ENCODE results near the gene PHF10.
A peak's percentile ranks its signal among the peaks of the same experiment; 100 is the strongest.
"Not testable (repeated sequence)": the region's sequence is repeated elsewhere in the genome, so short reads cannot be mapped to it uniquely, and the experiment has no call there.

The PHF10 gene

DNA sequence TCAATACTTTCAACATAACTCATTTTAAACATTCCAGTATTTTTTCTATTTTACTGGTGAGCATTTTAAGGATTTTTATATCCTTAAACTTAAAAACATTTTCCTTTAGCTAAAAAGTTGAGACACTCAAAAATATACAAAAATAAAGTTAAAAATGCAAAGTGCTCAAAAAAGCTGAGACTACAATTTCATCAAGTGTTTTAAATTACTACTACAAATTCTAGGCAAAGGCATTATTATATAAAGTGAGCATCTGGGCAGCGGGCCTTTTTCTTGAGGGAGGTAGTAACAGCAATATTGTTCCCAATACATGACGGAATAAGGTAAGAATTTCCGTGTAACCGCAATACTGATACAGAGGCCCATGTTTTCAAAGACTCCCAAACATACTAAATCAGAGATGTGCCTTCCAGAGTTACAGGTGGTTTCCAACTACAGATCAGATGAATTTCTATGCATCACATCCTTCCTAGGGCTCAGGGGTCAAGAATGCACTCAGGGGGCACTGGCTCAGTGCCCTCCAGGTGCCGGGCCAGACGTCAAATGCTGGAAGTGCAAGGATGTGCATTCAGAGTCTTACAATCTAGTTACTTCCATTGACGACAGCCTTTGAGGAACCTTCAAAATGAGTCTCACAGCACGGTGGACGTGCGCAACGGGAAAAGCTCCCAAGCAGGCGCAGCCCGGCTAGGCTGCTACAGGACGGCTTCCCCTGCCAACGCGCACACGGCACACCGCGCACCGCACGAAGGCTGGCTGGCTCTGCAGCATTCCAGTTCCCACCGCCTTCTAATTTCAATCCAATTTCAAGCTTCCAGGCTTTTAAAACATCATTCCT is 1.7 kb downstream of the PHF10 start:
- peak; percentile 50 for DNase-seq

DNA sequence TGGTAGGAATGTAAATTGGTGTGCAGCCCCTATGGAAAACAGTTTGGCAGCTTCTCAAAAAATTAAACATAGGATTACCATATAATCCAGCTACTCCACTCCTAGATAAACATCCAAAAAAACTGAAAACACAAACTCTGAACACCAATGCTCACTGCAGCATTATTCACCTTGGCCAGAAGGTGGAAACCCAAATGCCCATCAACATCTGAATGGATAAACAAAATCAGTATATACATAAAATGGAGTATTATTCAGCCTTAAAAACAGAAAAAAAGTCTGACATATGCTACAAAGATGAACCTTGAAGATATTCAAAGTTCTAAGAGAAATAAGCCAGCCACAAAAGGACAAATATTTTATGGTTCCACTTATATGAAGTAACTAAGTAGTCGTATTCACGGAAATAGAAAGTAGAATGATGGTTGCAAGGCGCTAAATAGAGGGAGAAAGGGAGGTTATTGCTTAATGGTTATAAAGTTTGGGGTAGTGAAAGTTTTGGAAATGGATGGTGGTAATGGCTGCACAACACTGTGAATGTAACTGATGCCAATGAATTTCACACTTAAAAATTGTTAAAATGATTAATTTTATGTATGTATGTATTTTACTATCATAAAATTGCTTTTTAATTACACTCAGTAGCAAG is 4.0 kb downstream of the PHF10 start:
- no peak for DNase-seq

DNA sequence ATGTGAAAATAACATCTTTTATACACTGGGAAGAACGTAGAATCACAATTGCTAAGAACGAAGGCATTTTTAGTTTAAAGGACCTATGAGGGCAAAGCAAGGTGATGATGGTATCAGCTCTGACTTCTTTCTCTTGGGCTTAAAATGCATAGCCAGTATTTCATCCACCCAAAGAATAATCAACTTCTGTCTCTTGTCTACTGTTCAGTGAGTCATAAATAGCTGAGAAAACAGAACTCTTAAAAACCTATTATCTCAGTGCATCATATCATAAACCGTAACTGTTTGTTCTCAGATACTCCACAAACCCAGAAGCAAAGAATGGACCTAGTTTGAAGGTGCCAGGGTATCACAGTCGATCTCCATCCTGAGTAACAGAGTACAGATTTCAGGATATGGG is 5.2 kb downstream of the PHF10 start:
- DNase-seq, result no peak

DNA sequence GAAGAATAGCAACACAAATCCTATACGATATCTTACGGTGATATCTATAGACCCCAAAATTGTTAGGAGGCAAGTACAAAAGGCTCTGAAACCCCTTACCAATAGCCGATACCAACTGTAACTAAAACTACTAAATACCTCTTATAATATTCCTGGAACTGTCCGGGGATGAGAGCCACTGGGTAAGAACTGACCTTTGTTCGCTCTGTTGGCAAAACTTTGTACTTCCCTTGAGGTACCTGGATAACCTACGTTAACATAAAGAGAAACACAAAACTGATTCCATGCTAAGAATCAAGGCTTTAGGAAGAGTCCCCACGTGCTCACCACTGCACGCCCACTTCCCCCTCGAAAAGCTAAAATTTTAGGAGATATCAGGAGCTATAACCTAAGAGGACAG is 9.7 kb downstream of the PHF10 start:
- DNase-seq, result no peak

DNA sequence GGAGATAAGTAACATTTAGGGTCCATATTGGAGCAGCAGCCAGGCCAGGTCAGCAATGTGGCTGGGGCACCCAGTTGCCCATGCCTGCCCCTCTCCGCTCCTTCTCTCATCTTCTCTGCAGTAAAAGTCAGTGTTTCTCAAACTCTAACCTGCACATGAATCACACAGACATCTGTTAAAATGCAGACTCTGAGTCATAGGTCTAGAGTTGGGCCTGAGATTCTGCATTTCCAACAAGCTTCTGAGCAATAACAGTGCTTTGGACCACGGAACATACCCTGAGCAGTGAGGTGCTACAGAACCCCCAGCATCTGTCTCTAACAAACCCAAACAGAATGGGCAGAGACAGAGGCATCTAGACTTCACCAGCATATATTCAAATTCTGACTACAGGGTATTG is 10.1 kb downstream of the PHF10 start:
- no peak for DNase-seq

DNA sequence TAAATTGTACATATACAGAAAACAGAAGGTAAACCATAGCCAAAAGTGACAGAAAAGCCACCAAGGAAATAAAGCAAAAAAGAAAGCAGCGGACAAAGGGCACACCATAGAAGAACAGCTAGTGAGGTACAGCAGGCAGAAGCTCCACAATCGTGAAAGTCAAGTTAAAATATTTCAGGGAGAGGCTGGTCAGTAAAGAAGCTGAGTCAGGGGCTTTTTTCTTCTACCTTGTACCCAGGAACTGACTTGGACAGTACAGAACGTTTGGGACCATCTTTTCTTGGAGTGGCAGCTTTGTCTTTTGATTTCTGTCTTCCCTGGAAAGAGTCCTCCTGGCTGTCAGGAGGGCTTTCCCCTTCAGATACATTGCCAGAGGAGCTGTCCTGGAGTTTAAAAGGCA is 14.3 kb downstream of the PHF10 start:
- no peak for DNase-seq

DNA sequence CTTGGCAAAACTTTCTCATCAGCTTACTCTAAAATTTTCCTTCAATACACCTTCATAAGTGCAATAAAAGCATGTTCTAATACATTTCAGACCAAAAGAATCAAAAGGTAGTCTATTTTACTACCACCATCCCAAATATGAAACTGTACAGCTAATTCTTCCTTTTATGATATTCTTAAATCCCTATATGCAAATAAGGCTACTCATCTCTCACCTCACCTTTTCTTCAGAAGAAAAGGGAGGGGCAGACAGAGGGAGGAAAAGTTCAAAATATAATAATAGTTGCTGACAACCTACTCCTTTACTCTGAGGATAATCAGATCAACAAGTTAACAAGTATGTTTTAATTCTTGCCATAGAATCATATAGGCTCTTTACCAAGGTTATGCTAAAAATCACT is 15.0 kb downstream of the PHF10 start:
- no peak for DNase-seq

DNA sequence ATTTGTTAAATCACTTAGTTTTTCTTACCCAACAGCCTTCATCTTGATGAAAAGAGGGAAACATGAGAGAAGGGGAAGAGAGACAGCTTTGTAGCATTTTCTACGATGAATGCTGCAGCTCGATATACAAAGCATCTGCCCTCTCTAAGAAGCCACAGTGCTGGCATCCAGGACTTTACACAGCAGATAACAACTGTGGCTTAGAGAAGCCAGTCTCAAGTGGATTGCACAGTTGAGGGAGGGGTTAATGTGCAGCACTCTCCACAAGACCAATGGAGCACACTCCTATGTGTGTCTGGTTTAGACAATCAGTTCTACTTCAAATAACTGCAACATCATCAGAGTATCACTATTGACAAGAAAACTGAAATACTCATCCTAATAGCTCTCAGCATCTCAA is 16.5 kb downstream of the PHF10 start:
- DNase-seq, result no peak

DNA sequence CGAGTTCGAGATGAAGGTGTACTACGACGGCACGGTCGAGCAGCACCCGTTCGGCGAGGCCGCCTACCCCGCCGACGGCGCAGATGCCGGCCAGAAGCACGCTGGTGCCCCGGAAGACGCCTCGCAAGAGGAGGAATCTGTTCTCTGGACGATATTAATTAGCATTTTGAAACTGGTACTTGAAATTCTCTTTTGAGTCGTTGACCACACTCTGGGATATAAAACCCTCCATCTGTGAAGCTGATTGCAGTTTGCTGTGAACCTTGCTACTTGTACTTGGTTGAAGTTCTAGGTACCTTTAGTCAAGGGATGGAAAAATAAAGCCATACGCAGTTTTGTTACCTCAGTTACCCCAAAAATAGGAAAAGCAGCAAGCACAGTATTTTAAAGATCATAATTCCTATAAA is 21.5 kb downstream of the PHF10 start:
- DNase-seq, result no peak

DNA sequence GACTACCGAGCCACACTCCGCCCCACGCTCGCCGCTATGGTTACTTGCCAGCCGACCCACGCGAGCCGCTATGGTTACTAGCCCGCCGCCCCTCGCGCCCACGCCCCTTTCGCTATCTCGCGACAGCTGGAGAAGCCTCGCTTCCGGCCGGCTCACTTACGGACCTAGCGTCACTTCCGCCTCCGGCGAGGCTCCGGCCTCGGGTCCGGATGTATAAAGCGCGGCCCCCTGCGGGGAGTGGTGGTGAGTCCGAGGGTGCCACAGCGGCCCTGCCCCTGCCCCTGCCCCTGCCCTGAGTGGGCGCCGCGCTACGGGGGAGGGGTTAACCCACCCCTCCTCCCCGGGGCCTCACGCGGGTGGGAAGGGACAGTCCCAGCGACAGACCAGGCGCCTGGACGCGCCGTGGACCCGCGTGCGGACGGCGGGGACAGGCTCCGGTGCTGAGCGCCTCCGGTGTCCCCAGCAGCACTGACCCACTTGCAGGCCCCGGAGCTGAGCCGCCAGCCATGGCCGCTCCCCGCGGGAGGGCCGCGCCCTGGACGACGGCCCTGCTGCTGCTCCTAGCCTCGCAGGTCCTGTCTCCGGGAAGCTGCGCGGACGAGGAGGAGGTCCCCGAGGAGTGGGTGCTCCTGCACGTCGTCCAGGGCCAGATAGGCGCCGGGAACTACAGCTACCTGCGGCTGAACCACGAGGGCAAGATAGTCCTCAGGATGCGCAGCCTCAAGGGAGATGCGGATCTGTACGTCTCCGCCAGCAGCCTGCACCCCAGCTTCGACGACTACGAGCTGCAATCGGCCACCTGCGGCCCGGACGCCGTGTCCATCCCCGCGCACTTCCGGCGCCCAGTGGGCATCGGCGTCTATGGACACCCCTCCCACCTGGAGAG is 22.1 kb downstream of the PHF10 start, which contains the start of the genes C6orf120 and WDR27:
Gene C6orf120, plus strand, starts transcription at position 173 of the 886 bp plus-strand sequence. Its CDS starts 334 bp downstream, at position 507.
Gene WDR27, minus strand, starts transcription at position 76 of the 886 bp plus-strand sequence. CDS start 13,024 bp downstream, outside the sequence.
- peak; percentile 97 for DNase-seq

DNA sequence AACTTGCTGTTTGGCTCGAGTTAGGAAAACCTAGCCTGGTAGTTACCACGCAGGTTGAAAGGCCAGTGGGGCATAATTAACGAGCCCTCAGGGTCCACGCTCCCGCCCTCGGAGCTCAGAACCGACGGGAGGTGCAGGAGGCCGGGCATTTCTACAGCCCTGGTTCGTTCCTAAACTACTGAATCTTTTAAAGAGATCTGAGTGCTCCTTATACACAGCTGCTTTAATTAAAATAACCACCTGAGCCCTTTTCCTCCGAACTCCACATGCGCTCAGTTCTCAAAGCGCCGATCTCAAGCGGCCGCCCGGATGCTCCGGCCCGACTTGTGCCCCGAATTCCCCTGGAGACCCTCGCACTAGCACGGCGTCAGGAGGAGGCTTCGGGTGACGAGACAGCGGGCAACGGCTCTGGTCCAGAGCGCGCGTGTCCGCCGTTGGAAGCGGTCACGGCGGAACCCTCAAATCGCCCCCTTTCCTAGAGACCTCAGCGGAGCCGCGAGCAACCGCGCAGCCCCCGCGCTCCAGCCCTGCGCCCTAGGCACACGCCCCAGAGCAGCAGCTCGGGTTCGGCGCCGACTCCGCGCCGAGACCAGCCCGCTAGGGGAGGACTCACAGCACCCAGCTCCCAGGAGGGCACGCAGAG is 22.9 kb downstream of the PHF10 start:
- DNase-seq, result peak; percentile 16

DNA sequence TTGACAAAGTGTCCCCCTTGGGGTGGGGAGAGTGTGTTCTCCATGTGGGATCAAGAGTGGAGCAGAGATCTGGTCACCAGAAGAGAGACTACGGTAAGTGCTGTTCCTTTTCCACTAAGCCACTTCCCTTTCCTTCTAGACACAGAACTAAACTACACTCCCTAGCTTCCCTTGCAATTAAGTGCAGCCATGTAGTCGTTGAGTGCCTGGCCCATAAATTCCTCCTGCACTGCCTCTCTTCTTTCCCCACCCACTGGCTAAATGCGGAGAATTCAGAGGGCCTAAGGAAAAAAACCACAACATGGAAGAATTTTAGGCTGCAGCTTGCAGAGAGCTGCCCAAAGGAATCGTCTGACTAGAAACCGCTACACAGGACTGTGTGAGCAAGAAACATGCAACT is 24.0 kb downstream of the PHF10 start:
- DNase-seq, result no peak

DNA sequence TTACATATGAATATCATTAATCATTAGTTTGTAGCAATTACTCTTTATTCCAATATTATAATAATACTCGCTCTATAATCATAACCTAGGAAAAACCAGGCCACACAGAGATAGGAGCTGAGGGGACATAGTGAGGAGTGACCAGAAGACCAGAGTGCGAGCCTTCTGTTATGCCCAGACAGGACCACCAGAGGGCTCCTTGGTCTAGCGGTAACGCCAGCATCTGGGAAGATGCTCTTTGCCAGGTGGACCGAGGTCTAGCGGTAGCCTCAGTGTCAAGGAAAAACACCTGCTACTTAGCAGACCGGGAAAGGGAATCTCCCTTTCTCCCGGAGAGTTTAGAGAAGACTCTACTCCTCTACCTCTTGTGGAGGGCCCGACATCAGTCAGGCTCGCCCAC is 27.2 kb downstream of the PHF10 start:
- not testable (repeated sequence) for DNase-seq

DNA sequence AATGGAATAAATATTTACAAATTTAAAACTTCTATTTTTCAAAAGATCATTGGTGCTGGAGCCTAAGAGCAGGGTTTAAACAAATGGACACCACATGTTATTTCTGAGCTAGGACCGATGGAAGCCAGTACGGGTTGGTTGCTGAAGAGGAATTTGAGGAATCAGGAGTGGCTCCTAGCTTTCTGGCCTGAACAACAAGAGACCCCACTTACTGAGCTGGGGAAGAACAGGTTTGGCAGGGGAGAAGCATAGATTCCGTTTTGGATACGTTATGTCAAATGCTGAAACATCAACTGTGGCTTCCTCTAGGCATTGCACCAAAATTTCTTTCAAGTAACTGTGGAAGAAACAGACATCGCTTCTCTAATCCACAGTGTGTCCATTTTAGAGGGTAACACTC is 29.2 kb downstream of the PHF10 start:
- no peak for DNase-seq

DNA sequence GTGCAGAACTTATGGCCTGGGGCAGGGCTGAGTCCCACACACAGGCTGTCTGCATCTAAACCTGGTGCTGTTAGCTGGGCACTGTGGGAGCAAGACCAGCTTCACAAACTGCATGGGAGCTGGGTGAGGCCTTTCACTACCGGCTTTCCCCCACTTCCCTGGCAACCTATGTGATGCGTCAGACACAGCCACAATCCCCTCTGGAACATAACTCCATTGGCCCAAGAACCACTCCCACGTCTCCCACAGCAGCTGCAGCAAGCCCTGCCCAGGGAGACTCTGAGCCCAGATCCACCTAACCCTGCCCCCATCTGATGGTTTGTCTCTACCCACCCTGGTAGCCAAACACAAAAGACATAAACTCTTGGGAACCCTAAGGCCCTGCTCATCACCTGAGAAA is 31.8 kb downstream of the PHF10 start:
- no peak for DNase-seq

DNA sequence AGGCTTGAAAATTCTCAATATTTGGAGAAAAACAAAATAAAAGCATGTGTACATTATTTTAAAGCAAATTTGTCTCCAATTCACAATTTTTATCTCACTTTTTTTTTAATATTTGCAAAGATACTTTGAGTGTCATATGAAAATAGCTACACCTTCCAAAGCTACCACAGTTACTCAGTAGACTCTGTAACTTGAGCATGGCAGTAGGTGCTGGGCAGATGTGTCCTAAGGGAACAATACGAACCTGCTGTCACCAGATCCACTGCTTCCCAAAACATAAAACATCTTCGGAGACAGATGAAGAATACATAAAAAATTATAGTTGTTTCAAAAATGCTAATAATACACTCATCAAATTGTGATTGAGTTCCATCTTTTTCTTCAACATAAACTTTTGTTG is 33.0 kb downstream of the PHF10 start:
- no peak for DNase-seq

DNA sequence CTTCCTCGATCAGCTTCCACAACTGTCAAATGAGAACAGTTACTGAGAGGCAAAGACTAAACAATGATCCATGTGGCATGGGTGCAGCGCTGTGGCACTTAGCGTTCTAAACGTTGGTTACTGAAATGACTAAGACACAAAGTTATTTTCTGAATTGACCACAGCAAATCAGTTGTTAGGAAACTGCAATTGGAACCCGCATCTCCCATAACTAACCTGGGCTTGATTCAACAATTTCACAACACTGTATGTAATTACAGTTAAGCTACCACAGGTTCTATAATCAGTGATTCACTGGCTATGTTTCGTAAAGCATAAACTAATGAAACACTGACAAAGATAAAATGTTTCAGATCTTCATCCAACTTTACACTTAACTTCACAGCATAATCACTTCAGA is 35.0 kb downstream of the PHF10 start:
- DNase-seq, result no peak

DNA sequence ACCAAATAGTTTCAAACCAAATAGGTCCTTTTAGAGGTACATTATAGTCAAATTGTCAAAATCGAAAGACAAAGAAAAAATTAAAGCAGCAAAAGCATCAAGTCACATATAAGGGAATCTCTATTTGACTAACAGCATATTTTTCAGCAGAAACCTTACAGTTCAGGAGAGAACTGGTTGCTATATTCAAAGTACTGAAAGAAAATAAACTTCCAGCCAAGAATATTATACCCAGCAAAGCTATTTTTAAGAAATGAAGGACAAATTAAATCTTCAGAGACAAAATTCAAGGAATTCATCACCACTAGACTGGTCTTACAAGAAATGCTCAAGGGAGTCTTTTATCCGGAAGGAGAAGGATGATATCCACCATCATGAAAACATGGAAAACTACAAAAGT is 38.4 kb downstream of the PHF10 start:
- no peak for DNase-seq

DNA sequence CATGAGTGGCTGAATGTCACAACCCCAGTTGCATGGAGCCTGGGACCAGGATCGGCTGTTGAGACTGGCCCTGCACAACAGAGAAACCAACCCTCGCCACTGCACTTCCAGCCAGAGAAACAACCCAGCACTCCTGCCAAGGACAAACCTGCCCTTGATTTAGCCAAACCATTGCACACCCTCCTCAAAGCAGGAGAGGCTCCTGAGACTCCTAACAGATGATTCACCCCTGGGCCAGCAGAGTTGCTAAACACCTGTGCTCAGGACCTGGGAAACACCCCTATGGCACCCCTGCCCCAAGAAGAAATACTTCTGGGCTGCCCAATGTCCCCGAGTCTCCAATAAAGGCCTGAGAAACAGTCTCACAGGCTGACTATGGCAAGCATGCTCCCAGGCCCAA is 40.2 kb downstream of the PHF10 start:
- no peak for DNase-seq

DNA sequence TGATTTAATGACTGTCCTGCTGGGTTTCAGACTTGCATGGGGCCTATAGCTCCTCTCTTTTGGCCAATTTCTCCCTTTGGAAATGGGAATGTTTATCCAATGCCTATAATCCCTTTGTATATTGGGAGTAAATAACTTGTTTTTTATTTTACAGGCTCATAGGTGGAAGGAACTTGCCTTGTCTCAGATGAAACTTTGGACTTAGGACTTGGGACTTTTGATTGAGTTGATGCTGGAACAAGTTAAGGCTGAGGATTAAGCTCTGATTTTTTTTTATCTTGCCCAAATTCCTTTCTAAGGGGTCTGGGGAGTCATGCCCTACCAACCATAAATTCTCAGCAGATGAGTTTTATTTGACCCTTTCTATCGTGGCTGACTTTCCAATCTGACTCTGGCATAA is 46.0 kb downstream of the PHF10 start:
- DNase-seq, result no peak

DNA sequence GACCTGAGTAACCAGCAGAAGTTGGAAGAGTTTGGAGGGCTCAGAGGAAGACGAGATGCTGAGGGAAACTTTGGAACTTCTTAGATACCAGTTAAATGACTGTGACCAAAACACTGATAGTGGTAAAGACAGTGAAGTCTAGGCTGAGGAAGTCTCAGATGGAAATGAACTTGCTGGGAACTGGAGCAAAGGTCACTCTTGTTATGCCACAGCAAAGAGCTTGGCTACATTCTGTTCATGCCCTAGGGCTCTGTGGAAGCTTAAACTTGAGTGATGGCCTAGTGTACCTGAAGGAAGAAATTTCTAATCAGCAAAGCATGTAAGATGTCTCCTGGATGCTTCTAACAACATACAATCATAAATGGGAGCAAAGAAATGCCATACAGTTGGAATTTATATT is 47.2 kb downstream of the PHF10 start:
- DNase-seq, result no peak

DNA sequence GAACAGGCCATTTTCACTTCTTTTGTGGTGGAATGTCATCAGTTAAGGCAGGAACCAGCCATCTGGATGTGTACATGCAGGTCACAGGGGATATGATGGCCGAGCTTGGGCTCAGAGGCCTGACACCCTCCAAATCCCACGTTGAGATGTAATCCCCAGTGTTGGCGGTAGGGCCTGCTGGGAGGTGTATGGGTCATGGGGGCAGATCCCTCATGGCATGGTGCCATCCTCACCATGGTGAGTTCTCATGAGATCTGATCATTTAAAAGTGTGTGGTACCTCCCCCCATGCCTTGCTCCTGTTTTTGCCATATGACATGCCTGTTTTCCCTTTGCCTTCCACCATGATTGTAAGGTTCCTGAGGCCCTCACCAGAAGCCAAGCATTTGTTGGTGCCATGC is 49.3 kb downstream of the PHF10 start:
- no peak for DNase-seq

DNA sequence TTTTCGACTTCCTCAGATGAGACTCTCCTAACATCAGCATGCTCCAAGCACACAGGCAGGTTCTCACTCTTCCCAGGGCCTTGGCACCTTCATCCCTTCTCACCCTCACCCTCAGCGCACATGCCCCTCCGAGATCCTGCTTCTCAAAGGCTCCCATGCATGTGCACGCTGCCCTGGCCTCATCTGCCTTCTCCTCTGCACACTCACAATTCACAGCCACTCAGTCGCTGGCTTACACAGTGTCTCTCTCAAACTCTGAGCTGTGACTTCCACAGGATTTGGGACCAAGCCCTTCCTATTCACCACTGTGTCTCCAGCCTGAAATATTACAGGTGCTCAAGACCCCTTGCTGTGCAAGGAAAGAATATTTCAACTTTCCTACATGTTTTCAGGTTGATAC is 52.7 kb downstream of the PHF10 start:
- DNase-seq, result no peak
